Upper lobe of right lung (tissue), 1 donor: ENCODE results near the gene TTC28. TPM values are rescaled to one million over a fixed set of nuclear protein-coding genes. Genes with fewer than 3 reads are reported as not detected.

ENCODE experiments used
- ATAC-seq: fragments of 200-7000 bp; cut with Tn5 transposase; one replicate; pipeline ENCODE4 v1.9.1; 2020; ENCODE audit warnings: mild to moderate bottlenecking, moderate library complexity
- DNase-seq: peaks from one replicate; pipeline ENCODE4 v3.0.0-alpha.2; 2020
- H3K27ac ChIP-seq: fragments of 200-600 bp; one replicate; pipeline ENCODE4 v1.8.0; 2022
- H3K27me3 ChIP-seq: fragments of 200-600 bp; one replicate; pipeline ENCODE4 v1.8.0; 2022; ENCODE audit warnings: mild to moderate bottlenecking
- H3K36me3 ChIP-seq: fragments of 200-600 bp; one replicate; pipeline ENCODE4 v1.8.0; 2022
- H3K4me1 ChIP-seq: fragments of 200-600 bp; one replicate; pipeline ENCODE4 v1.8.0; 2022
- H3K4me3 ChIP-seq: fragments of 200-600 bp; one replicate; pipeline ENCODE4 v1.8.0; 2022; ENCODE audit warnings: mild to moderate bottlenecking
- H3K9me3 ChIP-seq: fragments of 200-600 bp; one replicate; pipeline ENCODE4 v1.8.0; 2022
- intact Hi-C: fragments of 100-400 bp; cut with DNase I; formaldehyde crosslinking; loops from one replicate; pipeline ENCODE4 v1.11.0; 2022
- total RNA-seq: library from RNA; stranded (reverse); fragmentation: NEBNext Ultra II Directional; extraction: Animal tissue kit (Norgen Biotek cat#: 25700); gene quantifications from one replicate; pipeline ENCODE4 v1.2.1, GENCODE V29; 2021
- TF ChIP-seq, protein P1 (sequence below): fragments of 200-600 bp; IDR thresholded peaks from one replicate; pipeline ENCODE4 v1.8.0; 2022; ENCODE audit warnings: antibody characterized with exemption
- donor health status: DM: no; HTN: yes; CAD: no; lungs with severe emphysema.

Gene TTC28
- total RNA-seq, 1 donor from 2014 or later: 48.7 TPM

DNA sequence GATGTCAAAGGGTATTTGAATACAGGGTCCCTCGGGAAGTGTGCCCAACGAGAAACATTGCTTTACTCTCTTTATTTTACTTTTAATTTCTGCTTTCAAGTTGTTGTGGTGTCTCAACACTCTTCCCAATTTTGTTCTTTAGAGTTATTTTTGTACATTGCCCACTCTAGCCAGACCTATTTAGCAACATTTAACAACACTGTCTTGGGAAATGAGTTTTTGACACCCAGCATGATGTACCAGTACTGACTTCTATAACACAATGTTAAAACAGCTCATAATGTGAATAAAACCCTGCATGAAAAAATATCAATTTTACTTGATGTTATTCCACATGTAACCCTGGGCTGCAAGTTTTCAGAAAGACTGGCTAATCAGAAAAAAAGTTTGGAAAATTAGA, 410.4 kb downstream of the TTC28 start:
- DNase-seq (no peak), ATAC-seq (no peak)
- no peak overlapping the region for H3K4me3 ChIP-seq
- intact Hi-C loops: no loop called here
- H3K27ac ChIP-seq: no peak overlapping the region
- no peaks in the 10 kb centered on the region for H3K9me3 ChIP-seq
- TF ChIP-seq, protein P1, sequence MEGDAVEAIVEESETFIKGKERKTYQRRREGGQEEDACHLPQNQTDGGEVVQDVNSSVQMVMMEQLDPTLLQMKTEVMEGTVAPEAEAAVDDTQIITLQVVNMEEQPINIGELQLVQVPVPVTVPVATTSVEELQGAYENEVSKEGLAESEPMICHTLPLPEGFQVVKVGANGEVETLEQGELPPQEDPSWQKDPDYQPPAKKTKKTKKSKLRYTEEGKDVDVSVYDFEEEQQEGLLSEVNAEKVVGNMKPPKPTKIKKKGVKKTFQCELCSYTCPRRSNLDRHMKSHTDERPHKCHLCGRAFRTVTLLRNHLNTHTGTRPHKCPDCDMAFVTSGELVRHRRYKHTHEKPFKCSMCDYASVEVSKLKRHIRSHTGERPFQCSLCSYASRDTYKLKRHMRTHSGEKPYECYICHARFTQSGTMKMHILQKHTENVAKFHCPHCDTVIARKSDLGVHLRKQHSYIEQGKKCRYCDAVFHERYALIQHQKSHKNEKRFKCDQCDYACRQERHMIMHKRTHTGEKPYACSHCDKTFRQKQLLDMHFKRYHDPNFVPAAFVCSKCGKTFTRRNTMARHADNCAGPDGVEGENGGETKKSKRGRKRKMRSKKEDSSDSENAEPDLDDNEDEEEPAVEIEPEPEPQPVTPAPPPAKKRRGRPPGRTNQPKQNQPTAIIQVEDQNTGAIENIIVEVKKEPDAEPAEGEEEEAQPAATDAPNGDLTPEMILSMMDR: no peak
- H3K27me3 ChIP-seq: no peaks in the 10 kb centered on the region
- H3K4me1 ChIP-seq: no peaks in the 10 kb centered on the region
- H3K36me3 ChIP-seq: no peaks in the 10 kb centered on the region

DNA sequence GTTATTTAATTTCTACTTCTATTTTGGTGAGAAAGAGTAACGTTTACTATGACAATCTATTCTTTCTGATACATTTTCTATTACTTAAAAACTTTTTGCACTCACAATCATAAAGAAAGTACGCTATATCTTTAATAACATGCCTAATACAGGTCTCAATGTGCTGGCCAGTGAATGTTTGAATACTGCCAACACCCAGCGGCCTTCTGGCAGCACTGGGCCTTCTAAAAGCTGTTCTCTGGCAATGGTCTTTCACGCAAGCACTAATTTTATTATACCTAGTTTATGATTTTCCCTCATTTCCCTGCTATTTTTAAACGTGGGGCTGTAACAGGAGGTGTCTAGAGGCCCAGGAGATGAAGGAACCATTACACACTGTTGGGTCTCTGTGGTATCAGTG, 410.8 kb downstream of the TTC28 start:
- Histone ChIP-seq H3K9me3 (no peaks in the 10 kb centered on the region), H3K36me3 (no peaks in the 10 kb centered on the region), H3K27me3 (no peaks in the 10 kb centered on the region), H3K4me3 (no peak overlapping the region), H3K27ac (no peak overlapping the region), H3K4me1 (no peaks in the 10 kb centered on the region)
- intact Hi-C loops: no loop called here
- TF ChIP-seq, protein P1: no peak
- ATAC-seq (no peak), DNase-seq (no peak)

DNA sequence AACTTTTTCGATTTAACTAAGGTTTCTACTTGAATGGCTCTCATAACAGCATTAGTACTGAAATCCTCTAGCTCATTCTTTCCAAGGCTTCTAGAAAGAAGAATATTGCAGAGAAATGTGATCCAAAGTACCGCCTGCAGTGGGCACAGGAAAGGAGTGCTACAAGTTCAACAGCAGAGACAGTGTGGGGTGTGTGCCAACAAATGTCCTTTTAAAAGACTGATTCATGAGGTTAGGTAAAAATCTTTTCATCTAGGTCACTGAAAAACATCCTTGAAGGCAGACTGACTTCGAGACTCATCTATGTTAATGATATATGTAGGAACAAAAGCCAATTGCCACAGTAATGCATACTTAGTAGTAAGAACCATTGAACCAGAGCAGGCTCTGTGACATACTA, 411.5 kb downstream of the TTC28 start:
- Histone ChIP-seq H3K36me3 (no peaks in the 10 kb centered on the region), H3K4me1 (no peaks in the 10 kb centered on the region), H3K9me3 (no peaks in the 10 kb centered on the region), H3K27ac (no peak overlapping the region), H3K4me3 (no peak overlapping the region), H3K27me3 (no peaks in the 10 kb centered on the region)
- DNase-seq (no peak), ATAC-seq (no peak)
- TF ChIP-seq, protein P1: no peak
- intact Hi-C loops: no loop called here

DNA sequence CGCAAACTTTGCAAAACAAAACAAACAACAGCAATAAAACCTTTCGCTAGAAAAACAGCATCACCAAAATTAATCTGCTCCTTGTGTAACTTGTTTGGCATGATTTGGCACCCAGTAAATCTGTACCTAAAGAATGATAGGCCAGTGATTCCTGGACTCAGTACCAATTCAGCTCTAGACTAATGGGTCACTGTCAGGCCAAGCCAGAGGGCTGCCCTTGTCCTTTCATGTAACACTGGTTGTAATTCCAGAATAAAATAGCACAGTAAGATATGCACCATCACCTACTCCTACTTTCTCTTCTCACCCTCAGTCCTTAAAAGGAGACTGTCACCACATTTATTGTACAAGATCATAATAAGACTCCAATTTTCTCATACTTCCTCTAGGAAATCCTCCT, 419.0 kb downstream of the TTC28 start:
- intact Hi-C loops: no loop called here
- Histone ChIP-seq H3K27me3 (no peaks in the 10 kb centered on the region), H3K27ac (no peak overlapping the region), H3K4me1 (no peaks in the 10 kb centered on the region), H3K36me3 (no peaks in the 10 kb centered on the region), H3K9me3 (no peaks in the 10 kb centered on the region), H3K4me3 (no peak overlapping the region)
- no peak for DNase-seq
- TF ChIP-seq, protein P1: no peak
- no peak for ATAC-seq

DNA sequence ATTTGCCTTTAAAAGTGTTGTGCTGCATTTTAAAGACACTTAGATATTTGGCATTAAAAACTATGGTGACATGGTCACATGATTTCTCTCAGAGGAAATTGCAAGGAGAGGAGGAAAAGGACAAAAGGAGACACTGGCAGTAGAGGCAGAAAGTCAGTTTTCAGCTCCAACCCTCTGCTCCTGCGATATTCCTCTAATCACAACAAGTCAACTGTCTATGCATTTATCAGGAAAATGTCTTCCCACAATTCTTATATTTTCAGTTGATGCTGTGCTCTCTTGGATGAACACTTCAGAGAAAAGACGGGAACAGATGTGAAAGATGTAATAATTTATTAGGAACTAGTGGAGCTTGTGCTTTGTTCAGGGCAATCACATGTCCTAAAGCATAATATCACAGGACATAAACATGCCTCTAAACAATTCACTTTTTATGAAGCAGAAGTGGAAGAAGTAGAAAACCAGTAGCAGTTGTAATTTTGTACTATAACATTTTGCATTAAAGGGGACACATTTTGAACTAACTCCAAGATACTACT, 419.8 kb downstream of the TTC28 start:
- intact Hi-C loops: no loop called here
- ATAC-seq: no peak
- Histone ChIP-seq H3K27me3 (no peaks in the 10 kb centered on the region), H3K9me3 (no peaks in the 10 kb centered on the region), H3K4me3 (no peak overlapping the region), H3K4me1 (no peaks in the 10 kb centered on the region), H3K36me3 (no peaks in the 10 kb centered on the region), H3K27ac (no peak overlapping the region)
- no peak for DNase-seq
- TF ChIP-seq, protein P1: no peak

DNA sequence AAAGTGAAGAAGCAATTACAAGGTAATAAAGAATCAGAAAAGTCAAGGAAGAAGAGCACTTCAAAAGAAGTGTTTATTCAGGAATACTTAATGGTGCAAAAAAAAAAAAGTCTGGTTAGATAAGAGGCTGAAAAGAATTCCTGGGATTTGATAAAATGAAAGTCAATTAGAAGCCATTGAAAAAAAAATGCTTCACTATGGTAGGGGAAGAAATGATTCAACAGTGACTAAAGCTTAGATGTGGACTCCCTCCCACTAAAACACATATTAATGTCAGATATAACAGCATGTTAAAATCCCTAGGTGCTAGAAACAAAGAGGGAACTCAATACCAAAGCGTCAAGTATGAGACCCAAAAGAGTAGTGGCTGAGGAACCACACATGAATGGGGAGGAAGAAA, 425.2 kb downstream of the TTC28 start:
- DNase-seq: no peak
- no peak overlapping the region for H3K27ac ChIP-seq
- H3K36me3 ChIP-seq: no peaks in the 10 kb centered on the region
- H3K9me3 ChIP-seq: no peaks in the 10 kb centered on the region
- no peak for ATAC-seq
- H3K4me3 ChIP-seq: no peak overlapping the region
- TF ChIP-seq, protein P1: no peak
- intact Hi-C loops: no loop called here
- no peaks in the 10 kb centered on the region for H3K27me3 ChIP-seq
- no peaks in the 10 kb centered on the region for H3K4me1 ChIP-seq
